HG03520 (cell line): Measurements from ENCODE around the gene OLFM1.

Source experiments
- ATAC-seq: cut with Tn5 transposase; IDR thresholded peaks from one replicate; pipeline ENCODE4 v1.9.1; 2021; ENCODE audit warnings: mild to moderate bottlenecking, moderate library complexity; ENCODE audit not compliant: unreplicated experiment

The OLFM1 gene

DNA sequence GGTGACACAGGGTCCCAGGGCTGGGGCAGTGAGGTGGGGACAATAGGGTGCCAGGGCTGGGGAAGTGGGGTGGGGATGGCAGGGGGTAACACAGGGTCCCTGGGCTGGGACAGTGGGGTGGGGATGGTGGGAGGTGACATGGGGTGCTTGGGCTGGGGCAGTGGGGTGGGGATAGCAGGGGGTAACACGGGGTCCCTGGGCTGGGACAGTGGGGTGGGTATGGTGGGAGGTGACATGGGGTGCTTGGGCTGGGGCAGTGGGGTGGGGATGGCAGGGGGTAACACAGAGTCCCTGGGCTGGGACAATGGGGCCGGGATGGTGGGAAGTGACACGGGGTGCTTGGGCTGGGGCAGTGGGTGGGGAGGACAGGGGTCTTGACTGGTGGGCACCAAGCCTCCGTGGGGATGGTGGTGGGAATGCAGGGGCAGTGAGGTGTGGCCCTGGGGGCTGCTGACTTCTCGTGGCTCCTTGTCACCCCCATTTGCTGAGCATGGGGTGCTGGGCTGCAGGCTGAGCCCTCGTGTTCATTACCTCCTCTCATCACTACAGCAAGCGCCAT lies 41.7 kb downstream of the OLFM1 start:
- no peak for ATAC-seq

- ATAC-seq: no peak
Observed at GRCh38 chr9:135130207-135130976, 42.9 kb downstream of the OLFM1 start.

DNA sequence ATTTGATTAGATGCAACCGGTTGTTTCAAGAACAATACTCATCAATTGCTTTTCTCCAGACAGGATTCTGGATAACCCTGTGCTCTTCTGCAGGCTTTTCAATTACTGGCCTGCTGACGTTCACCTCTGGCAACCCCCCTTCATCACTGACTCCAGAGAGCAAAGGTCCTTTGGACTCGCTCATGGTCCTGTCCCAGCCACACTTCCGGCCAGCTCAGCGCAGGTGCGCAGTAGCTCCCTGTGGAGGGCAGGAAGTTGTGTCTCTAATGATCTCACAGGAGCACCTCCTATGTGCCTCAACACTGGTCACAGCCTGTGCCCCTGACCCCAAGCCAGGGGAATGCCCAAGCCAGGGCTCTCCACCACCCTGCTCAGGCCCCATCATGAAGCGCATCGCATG lies 44.0 kb downstream of the OLFM1 start:
- no peak for ATAC-seq

- no peak for ATAC-seq
Observed at GRCh38 chr9:135132008-135132407, 44.5 kb downstream of the OLFM1 start.

- no peak for ATAC-seq
Observed at GRCh38 chr9:135134268-135135022, 47.0 kb downstream of the OLFM1 start.

- ATAC-seq: no peak
Observed at GRCh38 chr9:135135171-135135928, 47.9 kb downstream of the OLFM1 start.

- no peak for ATAC-seq
Observed at GRCh38 chr9:135135929-135136315, 48.5 kb downstream of the OLFM1 start.

GRCh38 chr9:135136481-135136880 lies 49.0 kb downstream of the OLFM1 start:
- no peak for ATAC-seq

GRCh38 chr9:135136991-135137832 lies 49.7 kb downstream of the OLFM1 start:
- no peak for ATAC-seq

DNA sequence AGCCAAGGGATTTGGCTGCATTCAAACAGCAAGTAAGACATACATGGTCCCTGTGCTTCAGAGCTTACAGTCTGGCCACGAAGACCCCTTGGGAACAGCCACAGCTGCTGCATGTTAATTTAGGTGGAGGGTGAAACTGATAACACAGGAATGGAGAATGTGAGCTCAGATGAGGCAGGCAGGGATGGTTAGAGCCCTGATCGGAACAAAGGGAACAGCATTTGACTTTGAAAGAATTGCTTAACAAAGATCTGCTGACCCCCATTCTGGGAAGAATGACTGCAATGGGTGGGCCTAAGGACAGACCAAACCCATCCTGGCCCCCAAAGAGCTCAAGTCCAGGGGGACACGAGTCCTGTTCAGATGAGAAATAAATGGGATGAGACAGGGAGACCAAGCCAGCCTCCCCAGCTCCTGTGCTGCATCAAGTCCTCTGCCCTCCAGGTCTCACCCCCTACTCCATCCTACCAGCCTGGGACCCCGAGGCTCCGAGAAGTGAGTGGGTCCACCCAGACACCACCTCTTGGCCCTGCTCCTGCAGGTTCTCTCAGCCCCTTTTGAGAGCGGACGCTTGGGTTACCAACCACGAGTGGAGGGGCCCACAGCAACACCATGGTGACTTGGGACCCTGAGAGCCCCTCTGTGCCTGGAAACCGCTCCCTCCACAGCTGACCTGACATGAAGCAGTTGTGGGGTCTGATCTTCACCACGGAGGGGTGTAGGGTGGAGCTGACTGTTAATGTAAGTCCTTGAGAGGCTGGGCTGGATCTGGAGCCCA lies 50.8 kb downstream of the OLFM1 start:
- no peak for ATAC-seq

GRCh38 chr9:135139366-135139959 lies 52.0 kb downstream of the OLFM1 start:
- ATAC-seq: no peak

DNA sequence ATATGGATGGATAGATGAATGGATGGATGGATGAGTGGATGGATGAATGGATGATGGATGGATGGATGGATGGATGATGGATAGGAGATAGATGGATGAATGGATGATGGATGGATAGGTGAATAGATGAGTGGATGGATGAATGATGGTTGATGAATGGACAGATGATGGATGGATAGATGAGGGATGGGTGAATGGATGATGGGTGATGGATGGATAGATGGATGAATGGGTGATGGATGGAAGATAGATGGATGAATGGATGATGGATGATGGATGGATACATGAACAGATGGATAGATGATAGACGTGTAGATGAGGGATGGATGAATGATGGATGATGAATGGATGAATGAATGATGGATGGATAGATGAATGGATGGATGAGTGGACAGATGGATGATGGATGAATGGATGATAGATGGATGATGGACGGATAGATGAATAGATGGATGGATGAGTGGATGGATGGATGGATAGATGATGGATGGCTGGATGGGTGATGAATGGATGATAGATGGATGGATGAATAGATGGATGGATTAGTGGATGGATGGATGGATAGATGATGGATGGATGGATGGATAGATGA lies 53.8 kb downstream of the OLFM1 start:
- no peak for ATAC-seq

- ATAC-seq: no peak
Observed at GRCh38 chr9:135144581-135145170, 57.2 kb downstream of the OLFM1 start.

GRCh38 chr9:135145312-135145711 lies 57.8 kb downstream of the OLFM1 start:
- ATAC-seq: no peak

DNA sequence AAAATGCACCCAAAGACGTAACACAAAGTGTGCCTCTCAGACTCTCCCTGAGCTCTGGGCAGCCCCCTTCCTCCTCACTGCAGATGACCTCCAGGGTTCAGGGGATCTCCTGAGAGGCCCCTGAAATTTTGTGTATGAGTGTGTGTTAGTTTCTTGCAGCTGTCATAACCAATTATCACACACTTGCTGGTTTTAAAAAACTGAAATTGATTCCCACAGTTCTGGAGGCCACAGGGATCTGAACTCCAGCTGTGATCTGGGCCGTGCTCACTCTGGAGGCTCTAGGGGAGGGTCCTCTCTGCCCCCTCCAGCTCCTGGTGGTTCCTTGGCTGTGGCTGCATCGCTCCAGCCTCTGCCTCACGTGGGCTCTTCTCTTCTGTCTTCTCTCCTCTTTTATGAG lies 58.8 kb downstream of the OLFM1 start:
- no peak for ATAC-seq

- ATAC-seq: no peak
Observed at GRCh38 chr9:135146766-135147473, 59.5 kb downstream of the OLFM1 start.

DNA sequence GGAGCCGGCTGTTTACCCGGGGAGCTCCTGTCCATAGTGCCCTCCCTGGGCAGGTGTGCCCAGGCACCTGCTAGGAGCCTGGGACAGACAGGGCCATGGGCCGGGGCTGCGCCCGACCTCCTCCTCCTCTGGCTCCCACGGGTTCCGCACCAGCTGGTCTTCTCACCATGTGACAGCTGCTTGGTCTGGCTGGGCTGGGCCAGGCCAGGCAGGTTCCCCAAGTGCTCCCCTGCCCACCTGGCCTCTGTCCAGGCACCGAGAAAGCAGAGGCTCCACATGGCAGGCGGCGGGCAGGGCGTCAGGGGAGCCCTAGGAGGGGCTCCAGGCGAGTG lies 60.0 kb downstream of the OLFM1 start:
- no peak for ATAC-seq

GRCh38 chr9:135147938-135148337 lies 60.5 kb downstream of the OLFM1 start:
- ATAC-seq: no peak
